GM18526 (cell line): Measurements from ENCODE around the gene RPL7L1.

Source experiments
- POLR2A ChIP-seq: IDR thresholded peaks from 3 replicates; pipeline ENCODE4 v1.6.1; 2011; ENCODE audit not compliant: insufficient read length; ENCODE audit errors: extremely low read depth

Gene RPL7L1

GRCh38 chr6:42879372-42880239 is at the start of gene RPL7L1:
Gene RPL7L1 (plus strand): TSS chr6:42879616. CDS start chr6:42879911, 295 bp downstream.
- TF ChIP-seq POLR2A: peak; percentile 87

DNA sequence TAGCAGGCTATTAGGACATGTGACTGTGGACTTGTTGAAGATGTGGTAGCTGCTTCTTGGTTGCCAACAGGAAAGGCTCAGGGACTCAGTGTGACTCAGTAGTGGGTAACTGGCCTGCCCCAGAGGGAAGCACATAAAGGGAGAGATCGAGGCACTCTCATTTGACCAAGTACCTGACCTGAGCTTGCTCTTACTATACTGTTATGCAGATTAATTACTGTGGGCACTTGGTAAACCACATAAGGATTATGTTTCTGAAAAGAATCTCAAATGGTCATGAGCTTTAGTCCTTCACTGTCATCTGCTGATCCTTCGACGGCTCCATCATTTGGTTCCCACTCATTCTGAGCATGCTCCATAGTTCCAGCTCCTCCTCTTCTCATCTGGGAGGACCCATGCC is 48.2 kb upstream of the RPL7L1 start:
- TF ChIP-seq POLR2A: no peak

GRCh38 chr6:42834056-42834455 is 45.4 kb upstream of the RPL7L1 start:
- TF ChIP-seq POLR2A: no peak

DNA sequence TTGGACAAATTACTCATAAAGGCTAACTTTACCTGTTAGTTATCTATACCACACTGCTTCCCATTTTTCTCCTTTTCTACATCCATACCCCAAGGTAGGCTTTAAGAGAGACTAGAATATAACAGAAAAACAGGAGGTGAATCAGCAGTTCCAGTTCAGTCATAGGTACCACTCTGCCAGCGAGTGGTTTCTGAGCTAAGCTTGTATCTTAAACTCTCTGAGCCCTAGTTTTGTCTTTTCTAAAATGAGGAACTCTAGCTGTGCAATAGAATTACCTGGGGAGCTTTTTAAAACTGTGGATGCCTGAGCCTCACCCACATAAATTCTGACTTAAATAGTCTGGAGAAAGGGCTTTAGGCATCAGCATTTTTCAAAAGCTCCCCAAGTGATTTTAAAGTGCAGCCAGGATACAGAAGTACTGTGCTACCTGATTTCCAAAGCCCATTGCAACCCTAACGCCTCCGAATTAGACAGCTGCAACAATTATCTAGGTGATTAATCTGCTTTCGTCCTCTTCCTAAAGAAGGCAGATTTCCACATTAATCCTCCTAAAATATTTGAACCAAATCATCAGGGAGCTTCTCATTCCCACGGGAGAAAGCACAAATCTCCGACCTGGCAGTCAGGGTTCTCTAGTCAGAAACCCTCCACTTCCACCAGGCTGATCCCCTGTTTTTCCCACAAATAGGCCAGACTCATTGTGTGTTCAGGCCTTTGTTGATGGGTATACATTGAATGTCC is 37.4 kb upstream of the RPL7L1 start:
- TF ChIP-seq POLR2A: no peak

GRCh38 chr6:42845327-42845694 is 34.1 kb upstream of the RPL7L1 start:
- no peak for TF ChIP-seq POLR2A

GRCh38 chr6:42846505-42846904 is 32.9 kb upstream of the RPL7L1 start:
- no peak for TF ChIP-seq POLR2A

DNA sequence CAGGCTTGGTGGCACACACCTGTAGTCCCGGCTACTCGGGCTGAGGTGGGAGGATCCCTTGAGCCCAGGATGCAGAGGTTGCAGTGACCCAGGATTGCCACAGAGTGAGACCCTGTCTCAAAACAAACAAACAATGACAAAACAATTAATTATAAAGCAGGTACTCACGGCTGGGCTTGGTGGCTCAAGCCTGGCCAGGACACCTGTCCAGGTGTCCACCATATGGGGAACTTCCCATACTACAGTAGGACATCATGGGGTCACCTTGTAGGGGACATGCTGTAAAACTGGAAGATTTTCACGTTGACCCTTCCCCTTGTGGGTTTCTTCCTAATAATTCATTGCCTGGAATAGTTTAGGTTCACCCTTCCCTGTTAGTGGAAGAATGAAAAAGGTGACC is 30.7 kb upstream of the RPL7L1 start:
- no peak for TF ChIP-seq POLR2A

GRCh38 chr6:42851599-42851998 is 27.8 kb upstream of the RPL7L1 start:
- TF ChIP-seq POLR2A: no peak

- TF ChIP-seq POLR2A: no peak
Observed at GRCh38 chr6:42860036-42860435, 19.4 kb upstream of the RPL7L1 start.

DNA sequence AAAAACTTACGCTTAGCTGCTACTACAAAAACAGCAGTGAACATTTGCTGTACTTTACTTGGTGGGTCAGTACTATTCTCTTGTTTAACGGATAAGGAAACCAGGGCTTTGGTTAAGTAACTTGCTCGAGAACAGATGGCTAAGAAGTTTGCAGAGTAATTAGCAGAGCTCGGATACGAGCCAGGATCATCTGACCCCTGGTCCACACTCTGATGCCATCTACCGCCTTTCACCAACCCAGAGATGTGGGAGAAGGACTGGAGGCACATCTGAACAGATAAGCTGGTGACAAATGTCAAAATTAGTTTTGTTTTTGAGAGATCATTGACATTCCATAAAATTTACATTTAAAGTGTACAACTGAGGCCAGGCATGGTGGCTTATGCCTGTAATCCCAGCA is 18.9 kb upstream of the RPL7L1 start:
- TF ChIP-seq POLR2A: no peak

GRCh38 chr6:42864602-42865001 is 14.8 kb upstream of the RPL7L1 start:
- no peak for TF ChIP-seq POLR2A

- TF ChIP-seq POLR2A: no peak
Observed at GRCh38 chr6:42870145-42870936, 9.1 kb upstream of the RPL7L1 start.

DNA sequence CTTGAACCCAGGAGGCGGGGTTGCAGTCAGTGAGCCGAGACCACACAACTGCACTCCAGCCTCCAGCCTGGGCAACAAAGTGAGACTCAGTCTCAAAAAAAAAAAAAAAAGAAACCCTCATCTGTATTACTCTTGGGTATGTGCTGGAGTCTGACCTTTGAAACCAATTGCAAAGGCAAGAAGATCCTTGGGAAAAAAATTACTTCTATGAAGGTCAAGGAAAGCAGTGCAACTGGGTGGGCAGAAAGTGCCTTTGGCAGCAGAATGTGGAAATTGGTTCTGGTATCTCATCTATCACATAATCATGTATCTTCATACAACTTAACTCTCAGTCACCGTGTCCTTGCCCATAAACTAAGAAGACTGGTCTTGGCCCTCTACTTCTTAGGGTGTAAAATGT is 7.7 kb upstream of the RPL7L1 start:
- TF ChIP-seq POLR2A: no peak

GRCh38 chr6:42873313-42873712 is 6.1 kb upstream of the RPL7L1 start:
- no peak for TF ChIP-seq POLR2A

GRCh38 chr6:42877695-42878094 is 1.7 kb upstream of the RPL7L1 start:
- TF ChIP-seq POLR2A: no peak

- no peak for TF ChIP-seq POLR2A
Observed at GRCh38 chr6:42885702-42886101, 6.3 kb downstream of the RPL7L1 start.
